PC-3 (cell line): Measurements from ENCODE around the gene MUSTN1. TPM values are rescaled to one million over a fixed set of nuclear protein-coding genes. Genes with fewer than 3 reads are reported as not detected.

Experiments
- ATAC-seq: fragments of 200-7000 bp; cut with Tn5 transposase; 2 replicates; pipeline ENCODE4 v1.9.1; 2020; ENCODE audit warnings: mild to moderate bottlenecking, moderate library complexity
- BruUV-seq: library from RNA; stranded (reverse); fragments of 400-500 nt; replicated peaks from 2 replicates; lab custom pipeline; 2021; lab: Mats Ljungman, UMichigan
- CTCF ChIA-PET: fragments of 300-600 bp; sonication (Branson Sonifier 250); formaldehyde crosslinking; loops from one replicate; lab custom pipeline; 2022; ENCODE audit warnings: antibody characterized with exemption; lab: Charles Lee
- POLR2A ChIA-PET: fragments of 300-600 bp; sonication (Branson Sonifier 250); formaldehyde crosslinking; loops from one replicate; lab custom pipeline; 2022; ENCODE audit warnings: antibody characterized with exemption; ENCODE audit not compliant: unreplicated experiment; lab: Charles Lee
- DNase-seq: peaks from one replicate; pipeline ENCODE4 v3.0.0-alpha.2; 2015
- H2AFZ ChIP-seq: fragments of 300-600 bp; sonication (generic); 2 replicates; pipeline ENCODE4 v1.6.0; 2016; ENCODE audit warnings: antibody characterized with exemption, low read length
- H3F3A ChIP-seq: fragments of 300-600 bp; sonication (generic); one replicate; pipeline ENCODE4 v1.6.0; 2017; ENCODE audit warnings: antibody characterized with exemption, low read length, control low read depth, mild to moderate bottlenecking; ENCODE audit not compliant: unreplicated experiment
- H3K27ac ChIP-seq: fragments of 300-600 bp; sonication (generic); 2 replicates; pipeline ENCODE4 v1.5.1; 2016; ENCODE audit warnings: mild to moderate bottlenecking, low read length
- H3K27me3 ChIP-seq: fragments of 300-600 bp; sonication (generic); 2 replicates; pipeline ENCODE4 v1.6.1; 2016; ENCODE audit warnings: low read length, mixed read lengths
- H3K36me3 ChIP-seq: fragments of 300-600 bp; sonication (generic); 2 replicates; pipeline ENCODE4 v1.6.1; 2016; ENCODE audit warnings: low read depth, mixed run types, low read length, mixed read lengths
- H3K4me1 ChIP-seq: fragments of 300-600 bp; sonication (generic); 2 replicates; pipeline ENCODE4 v1.5.1; 2016; ENCODE audit warnings: low read length; ENCODE audit not compliant: insufficient read depth
- H3K4me2 ChIP-seq: fragments of 300-600 bp; sonication (generic); 2 replicates; pipeline ENCODE4 v1.6.0; 2016; ENCODE audit warnings: low read length
- H3K4me3 ChIP-seq: fragments of 300-600 bp; sonication (generic); 2 replicates; pipeline ENCODE4 v1.5.1; 2016; ENCODE audit warnings: mild to moderate bottlenecking, low read length, mixed read lengths
- H3K79me2 ChIP-seq: fragments of 300-600 bp; sonication (generic); 2 replicates; pipeline ENCODE4 v1.6.1; 2017; ENCODE audit warnings: low read length, mixed read lengths
- H3K9ac ChIP-seq: fragments of 300-600 bp; sonication (generic); 2 replicates; pipeline ENCODE4 v1.6.0; 2016; ENCODE audit warnings: mild to moderate bottlenecking, low read length
- H3K9me2 ChIP-seq: fragments of 300-600 bp; sonication (generic); replicated peaks from 2 replicates; pipeline ENCODE4 v1.6.1; 2016; ENCODE audit warnings: mixed run types, low read length, mixed read lengths
- H3K9me3 ChIP-seq: fragments of 300-600 bp; sonication (generic); 2 replicates; pipeline ENCODE4 v1.6.1; 2016; ENCODE audit warnings: low read length, mixed read lengths
- H4K20me1 ChIP-seq: fragments of 300-600 bp; sonication (generic); 2 replicates; pipeline ENCODE4 v1.6.1; 2016; ENCODE audit warnings: low read length, mixed read lengths
- EZH2 ChIP-seq: fragments of 300-600 bp; sonication (generic); IDR thresholded peaks from one replicate; pipeline ENCODE4 v1.6.1; 2017; ENCODE audit warnings: antibody characterized with exemption, mild to moderate bottlenecking, low read length; ENCODE audit not compliant: unreplicated experiment
- EZH2phosphoT487 ChIP-seq: fragments of 300-600 bp; sonication (generic); IDR thresholded peaks from 2 replicates; pipeline ENCODE4 v1.6.1; 2018; ENCODE audit warnings: mild to moderate bottlenecking, antibody characterized with exemption, low read length, borderline replicate concordance
- intact Hi-C: fragments of 100-400 bp; cut with micrococcal nuclease; formaldehyde crosslinking; loops from 2 replicates; pipeline ENCODE4 v1.9.0; 2023
- total RNA-seq: library from RNA; depleted of rRNA; stranded (reverse); fragments of >200 nt; gene quantifications from 2 replicates; pipeline ENCODE4 v1.2.3, GENCODE V29; 2014
- TF ChIP-seq, protein P1 (sequence below): fragments of 300-600 bp; sonication (generic); conservative IDR thresholded peaks from 2 replicates; pipeline ENCODE4 v1.5.1; 2017; ENCODE audit warnings: antibody characterized with exemption, low read depth, mild to moderate bottlenecking, low read length

The MUSTN1 gene
- total RNA-seq, 1 experiment from 2014 or later = 0.66 TPM

DNA sequence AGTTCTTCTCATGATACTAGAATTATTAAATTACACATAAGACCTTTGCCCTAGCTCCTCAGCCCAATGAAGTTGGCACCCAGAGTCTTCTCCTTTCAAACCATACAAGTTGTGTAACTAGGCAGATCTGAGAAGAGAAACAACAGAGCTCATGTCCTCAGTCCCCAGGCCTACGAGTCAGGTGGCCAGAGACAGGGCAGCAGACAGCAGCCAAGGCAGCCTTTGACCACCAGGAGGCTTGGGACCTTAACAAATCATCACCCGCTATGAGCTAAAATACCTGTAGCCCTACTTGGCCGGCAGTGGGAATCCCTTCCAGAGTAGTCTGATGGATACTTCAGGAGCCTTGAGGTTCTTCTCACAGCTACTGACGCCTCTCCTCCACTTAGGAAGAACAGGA lies 44.3 kb upstream of the MUSTN1 start:
- H3K4me3 ChIP-seq = no peak overlapping the region
- H4K20me1 ChIP-seq = no peaks in the 10 kb centered on the region
- ChIA-PET POLR2A (no interaction called here), CTCF (no interaction called here)
- no peaks in the 10 kb centered on the region for H3K79me2 ChIP-seq
- intact Hi-C loops = no loop called here
- no TSS peak for BruUV-seq
- no peaks in the 10 kb centered on the region for H3K36me3 ChIP-seq
- H3K4me1 ChIP-seq = peaks cover 2% of the 10 kb centered on the region; the same call in 1 of the 2 replicates
- H3F3A ChIP-seq = no peaks in the 10 kb centered on the region
- no peaks in the 10 kb centered on the region for H3K9me3 ChIP-seq
- TF ChIP-seq EZH2 (no peak), EZH2phosphoT487 (no peak)
- TF ChIP-seq, protein P1, sequence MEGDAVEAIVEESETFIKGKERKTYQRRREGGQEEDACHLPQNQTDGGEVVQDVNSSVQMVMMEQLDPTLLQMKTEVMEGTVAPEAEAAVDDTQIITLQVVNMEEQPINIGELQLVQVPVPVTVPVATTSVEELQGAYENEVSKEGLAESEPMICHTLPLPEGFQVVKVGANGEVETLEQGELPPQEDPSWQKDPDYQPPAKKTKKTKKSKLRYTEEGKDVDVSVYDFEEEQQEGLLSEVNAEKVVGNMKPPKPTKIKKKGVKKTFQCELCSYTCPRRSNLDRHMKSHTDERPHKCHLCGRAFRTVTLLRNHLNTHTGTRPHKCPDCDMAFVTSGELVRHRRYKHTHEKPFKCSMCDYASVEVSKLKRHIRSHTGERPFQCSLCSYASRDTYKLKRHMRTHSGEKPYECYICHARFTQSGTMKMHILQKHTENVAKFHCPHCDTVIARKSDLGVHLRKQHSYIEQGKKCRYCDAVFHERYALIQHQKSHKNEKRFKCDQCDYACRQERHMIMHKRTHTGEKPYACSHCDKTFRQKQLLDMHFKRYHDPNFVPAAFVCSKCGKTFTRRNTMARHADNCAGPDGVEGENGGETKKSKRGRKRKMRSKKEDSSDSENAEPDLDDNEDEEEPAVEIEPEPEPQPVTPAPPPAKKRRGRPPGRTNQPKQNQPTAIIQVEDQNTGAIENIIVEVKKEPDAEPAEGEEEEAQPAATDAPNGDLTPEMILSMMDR = no peak; the same call in 1 of the 2 replicates
- H3K27ac ChIP-seq = no peak overlapping the region
- DNase-seq (no peak), ATAC-seq (no peak; the same call in 1 of the 2 replicates)
- no peak overlapping the region for H3K4me2 ChIP-seq
- no peaks in the 10 kb centered on the region for H3K27me3 ChIP-seq
- H3K9ac ChIP-seq = no peak overlapping the region
- no peak overlapping the region for H2AFZ ChIP-seq
- no peaks in the 10 kb centered on the region for H3K9me2 ChIP-seq

DNA sequence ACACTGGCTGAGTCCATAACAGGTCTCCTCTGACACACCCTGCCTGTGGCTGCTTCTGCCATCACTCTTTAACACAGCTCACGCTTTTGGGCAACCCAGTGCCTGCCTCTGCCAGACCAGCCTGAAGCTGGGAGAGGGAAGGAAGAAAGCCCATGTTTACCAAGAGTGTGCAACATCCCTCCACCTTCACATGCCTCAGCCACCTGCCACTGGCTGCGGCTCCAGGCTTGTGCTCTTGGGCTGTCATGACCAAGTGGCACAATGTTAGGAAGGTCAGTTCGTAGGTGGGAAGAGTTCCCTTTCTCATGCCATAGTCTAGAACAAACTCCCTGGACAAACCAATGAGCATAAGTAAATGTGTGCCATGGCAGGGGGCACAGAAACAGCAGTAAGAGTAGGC lies 42.3 kb upstream of the MUSTN1 start:
- Histone ChIP-seq H3K79me2 (no peaks in the 10 kb centered on the region), H3K9ac (no peak overlapping the region), H3K36me3 (no peaks in the 10 kb centered on the region), H3F3A (no peaks in the 10 kb centered on the region), H3K9me2 (no peaks in the 10 kb centered on the region), H3K9me3 (no peaks in the 10 kb centered on the region), H4K20me1 (peaks cover 3% of the 10 kb centered on the region; the same call in 1 of the 2 replicates), H3K27me3 (no peaks in the 10 kb centered on the region), H3K4me1 (peaks cover 9% of the 10 kb centered on the region; the same call in 1 of the 2 replicates), H3K4me3 (no peak overlapping the region), H3K4me2 (no peak overlapping the region), H3K27ac (no peak overlapping the region), H2AFZ (no peak overlapping the region)
- intact Hi-C loops = no loop called here
- no TSS peak for BruUV-seq
- ATAC-seq (no peak), DNase-seq (no peak)
- ChIA-PET CTCF (no interaction called here), POLR2A (no interaction called here)
- TF ChIP-seq EZH2phosphoT487 (no peak), EZH2 (no peak)
- TF ChIP-seq, protein P1 = no peak

DNA sequence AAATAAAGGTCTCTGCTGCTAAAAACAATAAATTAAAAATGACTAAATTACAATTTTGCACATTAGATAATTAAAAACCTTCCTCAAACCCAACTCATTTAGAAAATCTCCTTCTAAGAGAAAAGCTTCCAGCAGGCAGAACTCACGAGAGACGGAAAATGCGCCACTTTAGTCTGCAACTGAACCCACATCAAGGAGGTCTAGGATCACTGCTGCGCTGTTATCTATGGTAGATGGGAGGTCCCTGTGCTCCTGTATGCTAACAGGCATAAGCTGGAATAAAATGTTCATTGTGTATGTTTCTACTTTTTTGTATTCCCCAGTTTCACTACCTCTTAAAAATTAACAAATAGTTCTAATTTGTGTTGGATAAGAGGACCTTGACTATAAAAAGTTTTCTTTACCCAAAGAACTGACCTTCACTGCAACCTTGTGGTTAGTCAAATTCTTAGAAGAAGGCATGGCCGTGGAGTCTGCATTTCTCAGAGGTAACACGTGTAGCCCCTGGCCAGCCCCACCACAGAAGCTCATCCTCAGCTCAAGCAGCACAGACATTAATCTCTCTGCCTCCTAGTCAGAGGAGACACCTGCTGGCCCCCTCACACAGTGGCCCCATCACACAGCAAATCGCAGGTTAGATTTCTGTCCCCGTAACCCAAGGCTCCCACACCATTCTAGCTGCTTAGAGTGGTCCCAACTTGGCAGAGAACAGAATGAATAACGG lies 40.2 kb upstream of the MUSTN1 start:
- no peak overlapping the region for H3K4me3 ChIP-seq
- H3F3A ChIP-seq = no peaks in the 10 kb centered on the region
- no TSS peak for BruUV-seq
- H3K36me3 ChIP-seq = no peaks in the 10 kb centered on the region
- no peak for TF ChIP-seq EZH2phosphoT487
- TF ChIP-seq, protein P1 = no peak
- no peak for TF ChIP-seq EZH2
- H3K4me1 ChIP-seq = peaks cover 9% of the 10 kb centered on the region; the same call in 1 of the 2 replicates
- H4K20me1 ChIP-seq = peaks cover 3% of the 10 kb centered on the region; the same call in 1 of the 2 replicates
- no peaks in the 10 kb centered on the region for H3K9me2 ChIP-seq
- H3K27me3 ChIP-seq = no peaks in the 10 kb centered on the region
- intact Hi-C loops = no loop called here
- no peak overlapping the region for H3K27ac ChIP-seq
- no peak for ATAC-seq
- DNase-seq = no peak
- no peaks in the 10 kb centered on the region for H3K79me2 ChIP-seq
- no peak overlapping the region for H2AFZ ChIP-seq
- CTCF ChIA-PET = no interaction called here
- POLR2A ChIA-PET = no interaction called here
- H3K4me2 ChIP-seq = no peak overlapping the region
- no peak overlapping the region for H3K9ac ChIP-seq
- H3K9me3 ChIP-seq = no peaks in the 10 kb centered on the region
